Gastrocnemius medialis (tissue), 4 donors: ENCODE measurements around the gene PLEKHH2. TPM values are rescaled to one million over a fixed set of nuclear protein-coding genes. Genes with fewer than 3 reads are reported as not detected.

Experiments
- ATAC-seq, 2 donors: fragments of 150-250 bp; one replicate each; pipeline ENCODE4 v1.9.1; 2016
- DNase-seq, 2 donors: peaks; one replicate each; pipeline ENCODE4 v3.0.0-alpha.2; 2019
- H3K27ac ChIP-seq, 4 donors: fragments of 200-600 bp; sonication (generic); 1 replicate in 1 of 4; 2 replicates in 3 of 4; pipeline ENCODE4 v1.5.1; 2016 to 2018; ENCODE audit warnings: mild to moderate bottlenecking in 2 of 4, moderate library complexity in 1 of 4
- H3K27me3 ChIP-seq, 3 donors: fragments of 200-600 bp; sonication (generic) in 2 of 3; 1 replicate in 1 of 3; 2 replicates in 2 of 3; pipeline versions ENCODE4 v1.5.1 to v1.6.0; 2016 to 2019; ENCODE audit warnings: mild to moderate bottlenecking in 1 of 3, moderate library complexity in 1 of 3
- H3K36me3 ChIP-seq, 2 donors: fragments of 200-600 bp; sonication (generic) in 1 of 2; one replicate each; pipeline ENCODE4 v1.5.1; 2017 to 2018
- H3K4me1 ChIP-seq, 2 donors: fragments of 200-600 bp; sonication (generic) in 1 of 2; one replicate each; pipeline ENCODE4 v1.5.1; 2016 to 2017; ENCODE audit warnings: mild to moderate bottlenecking in 2 of 2
- H3K4me3 ChIP-seq, 4 donors: fragments of 200-600 bp; sonication (generic) in 3 of 4; 1 replicate in 1 of 4; 2 replicates in 3 of 4; pipeline ENCODE4 v1.5.1; 2016 to 2019; ENCODE audit warnings: mild to moderate bottlenecking in 2 of 4
- H3K9me3 ChIP-seq, 3 donors: fragments of 200-600 bp; sonication (generic) in 2 of 3; 1 replicate in 1 of 3; 2 replicates in 2 of 3; pipeline ENCODE4 v1.5.1; 2016 to 2019
- POLR2A ChIP-seq, 2 donors: fragments of 450-650 bp; IDR thresholded peaks; one replicate each; pipeline ENCODE4 v1.6.1; 2017; ENCODE audit warnings: antibody characterized with exemption in 2 of 2, mild to moderate bottlenecking in 2 of 2, moderate library complexity in 2 of 2
- in situ Hi-C, 4 donors: fragments of 200-750 bp; cut with MboI; loops; one replicate each; pipeline versions ENCODE4 v1.15.0 to v1.8.0; 2017; ENCODE audit warnings: low sequenced_read_pairs in 4 of 4
- intact Hi-C: fragments of 100-400 bp; cut with DNase I; formaldehyde crosslinking; loops from one replicate; pipeline ENCODE4 v1.15.1; 2023; ENCODE audit warnings: low total_unique reads
- total RNA-seq, 4 donors: library from RNA; depleted of rRNA; stranded (reverse); fragments of >200 nt; gene quantifications; one replicate each; pipeline versions ENCODE4 v1.1.0 to v1.2.3, GENCODE V29; 2016
- TF ChIP-seq, protein P1 (sequence below), 5 experiments: fragments of 450-650 bp in 3 of 5; fragments of 200-600 bp in 2 of 5; sonication (generic) in 2 of 5; IDR thresholded peaks in 4 of 5; conservative IDR thresholded peaks in 1 of 5; 1 replicate in 4 of 5; 2 replicates in 1 of 5; pipeline ENCODE4 v1.5.1; 2016 to 2019; ENCODE audit warnings: antibody characterized with exemption in 5 of 5, mild to moderate bottlenecking in 3 of 5, moderate library complexity in 3 of 5

The PLEKHH2 gene
- total RNA-seq, 4 donors from 2014 or later = 1.4 to 4.9 (median 3.4) TPM

DNA sequence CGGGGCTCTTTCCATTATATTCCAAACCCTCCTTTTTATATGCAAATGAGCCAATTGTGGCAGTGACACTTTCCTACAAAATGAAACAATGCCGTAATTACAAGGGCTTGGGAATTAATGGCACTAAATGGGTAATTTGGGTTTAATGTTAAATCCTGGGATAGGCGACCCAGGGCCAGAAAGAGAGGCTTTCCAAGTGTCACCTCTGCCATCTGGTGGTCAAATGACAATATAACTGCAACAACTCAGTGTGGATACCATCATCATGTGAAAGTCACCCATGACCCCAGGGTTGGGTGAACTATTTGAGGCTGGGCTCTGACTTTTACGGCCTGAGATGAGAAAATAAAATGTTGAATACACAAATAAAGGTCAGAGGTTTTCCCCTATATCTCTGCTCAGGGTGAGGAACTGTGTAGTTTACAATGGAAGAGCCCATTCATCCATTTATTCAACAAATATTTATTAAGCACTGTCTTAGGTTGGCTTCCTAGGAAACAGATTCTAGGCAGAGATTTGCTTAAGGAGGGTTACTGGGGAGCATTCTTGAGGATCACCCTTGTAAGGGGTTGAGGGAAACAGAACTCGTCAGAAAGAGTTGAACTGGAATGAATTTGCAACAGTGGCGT lies 27.7 kb upstream of the PLEKHH2 start:
- ATAC-seq = peak; percentile 70 to 73
- TF ChIP-seq, protein P1, sequence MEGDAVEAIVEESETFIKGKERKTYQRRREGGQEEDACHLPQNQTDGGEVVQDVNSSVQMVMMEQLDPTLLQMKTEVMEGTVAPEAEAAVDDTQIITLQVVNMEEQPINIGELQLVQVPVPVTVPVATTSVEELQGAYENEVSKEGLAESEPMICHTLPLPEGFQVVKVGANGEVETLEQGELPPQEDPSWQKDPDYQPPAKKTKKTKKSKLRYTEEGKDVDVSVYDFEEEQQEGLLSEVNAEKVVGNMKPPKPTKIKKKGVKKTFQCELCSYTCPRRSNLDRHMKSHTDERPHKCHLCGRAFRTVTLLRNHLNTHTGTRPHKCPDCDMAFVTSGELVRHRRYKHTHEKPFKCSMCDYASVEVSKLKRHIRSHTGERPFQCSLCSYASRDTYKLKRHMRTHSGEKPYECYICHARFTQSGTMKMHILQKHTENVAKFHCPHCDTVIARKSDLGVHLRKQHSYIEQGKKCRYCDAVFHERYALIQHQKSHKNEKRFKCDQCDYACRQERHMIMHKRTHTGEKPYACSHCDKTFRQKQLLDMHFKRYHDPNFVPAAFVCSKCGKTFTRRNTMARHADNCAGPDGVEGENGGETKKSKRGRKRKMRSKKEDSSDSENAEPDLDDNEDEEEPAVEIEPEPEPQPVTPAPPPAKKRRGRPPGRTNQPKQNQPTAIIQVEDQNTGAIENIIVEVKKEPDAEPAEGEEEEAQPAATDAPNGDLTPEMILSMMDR (IDR thresholded peaks at IDR 0.05 in 4 of 5, conservative IDR thresholded peaks at IDR 0.05 in 1 of 5) = peak; percentile 21 to 72 (median 46)
- no peak for TF ChIP-seq POLR2A (IDR thresholded peaks at IDR 0.05)
- in situ Hi-C loops = no loop called here

DNA sequence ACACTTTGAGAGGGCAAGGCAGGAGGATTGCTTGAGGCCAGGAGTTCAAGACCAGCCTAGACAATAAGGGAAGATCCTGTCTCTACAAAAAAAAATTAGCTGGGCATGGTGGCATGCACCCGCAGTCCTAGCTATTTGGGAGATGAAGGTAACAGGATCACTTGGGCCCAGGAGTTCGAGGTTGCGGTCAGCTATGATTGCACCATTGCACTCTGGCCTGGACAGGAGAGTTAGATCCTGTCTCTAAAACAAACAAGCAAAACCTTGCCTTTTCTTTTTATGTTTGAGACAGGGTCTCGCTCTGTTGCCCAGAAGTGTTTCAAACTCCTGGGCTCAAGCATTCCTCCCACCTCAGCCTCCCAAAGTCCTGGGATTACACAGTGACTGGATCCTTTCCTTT lies 26.7 kb upstream of the PLEKHH2 start:
- TF ChIP-seq POLR2A (IDR thresholded peaks at IDR 0.05) = no peak
- TF ChIP-seq, protein P1 (IDR thresholded peaks at IDR 0.05 in 4 of 5, conservative IDR thresholded peaks at IDR 0.05 in 1 of 5) = no peak
- H3K4me1 ChIP-seq = no peaks in the 10 kb centered on the region
- no peaks in the 10 kb centered on the region for H3K27me3 ChIP-seq
- H3K27ac ChIP-seq = no peak overlapping the region
- H3K36me3 ChIP-seq = no peaks in the 10 kb centered on the region
- H3K4me3 ChIP-seq = no peak overlapping the region
- no peak for DNase-seq
- in situ Hi-C loops = no loop called here
- no peak for ATAC-seq
- no peaks in the 10 kb centered on the region for H3K9me3 ChIP-seq
- intact Hi-C loops = loop anchor here (1.0 kb wide), 1 partner anchor 783 kb away; no protein-coding TSS in a partner anchor

More for the DNA sequence above, 27.7 kb upstream of the PLEKHH2 start:
- no peaks in the 10 kb centered on the region for H3K9me3 ChIP-seq
- intact Hi-C loops = no loop called here
- DNase-seq = no peak
- H3K36me3 ChIP-seq = no peaks in the 10 kb centered on the region
- no peaks in the 10 kb centered on the region for H3K4me1 ChIP-seq
- H3K27ac ChIP-seq = no peak overlapping the region
- H3K27me3 ChIP-seq = no peaks in the 10 kb centered on the region
- no peak overlapping the region for H3K4me3 ChIP-seq

DNA sequence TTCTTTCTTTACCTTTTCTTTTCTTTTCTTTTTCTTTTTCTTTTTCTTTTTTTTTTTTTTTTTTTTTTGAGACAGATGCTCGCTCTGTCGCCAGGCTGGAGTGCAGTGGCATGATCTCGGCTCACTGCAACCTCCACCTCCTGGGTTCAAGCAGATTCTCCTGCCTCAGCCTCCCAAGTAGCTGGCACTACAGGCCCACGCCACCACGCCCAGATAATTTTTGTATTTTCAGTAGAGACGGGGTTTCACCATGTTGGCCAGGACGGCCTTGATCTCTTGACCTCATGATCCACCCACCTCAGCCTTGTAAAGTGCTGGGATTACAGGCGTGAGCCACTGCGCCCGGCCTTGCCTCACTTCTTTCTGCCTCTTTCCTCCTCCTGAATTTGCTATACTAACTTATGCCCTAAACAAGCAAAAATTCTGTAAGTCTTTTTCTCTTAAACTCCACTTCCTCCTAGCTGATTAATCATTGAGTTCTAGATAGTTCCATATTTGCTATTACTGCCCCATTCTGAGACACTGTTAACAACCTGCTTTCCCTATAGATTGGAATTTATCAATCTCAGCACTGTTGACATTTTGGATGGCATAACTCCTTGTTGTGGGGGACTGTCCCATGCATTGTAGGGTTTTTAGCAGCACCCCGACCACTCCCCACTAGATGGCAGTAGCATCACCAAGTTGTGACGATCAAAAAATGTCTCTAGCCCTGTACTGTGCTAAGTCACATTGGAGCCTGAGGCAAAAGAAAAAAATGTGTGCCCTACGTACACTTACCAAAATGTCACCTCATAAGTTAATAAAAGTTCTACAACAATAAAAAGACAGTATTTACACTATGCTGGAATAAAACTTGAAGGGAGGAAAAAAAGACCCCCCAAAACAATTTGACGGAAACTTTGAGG lies 24.8 kb upstream of the PLEKHH2 start:
- H3K27ac ChIP-seq = no peak overlapping the region
- intact Hi-C loops = no loop called here
- TF ChIP-seq, protein P1 (IDR thresholded peaks at IDR 0.05 in 4 of 5, conservative IDR thresholded peaks at IDR 0.05 in 1 of 5) = peak; percentile 32 to 75 (median 54)
- TF ChIP-seq POLR2A (IDR thresholded peaks at IDR 0.05) = no peak
- in situ Hi-C loops = no loop called here
- no peaks in the 10 kb centered on the region for H3K4me1 ChIP-seq
- H3K27me3 ChIP-seq = no peaks in the 10 kb centered on the region
- no peaks in the 10 kb centered on the region for H3K36me3 ChIP-seq
- peak; percentile 93 to 94 for ATAC-seq
- H3K9me3 ChIP-seq = no peaks in the 10 kb centered on the region
- no peak overlapping the region for H3K4me3 ChIP-seq
- peak; percentile 19 to 52 for DNase-seq

DNA sequence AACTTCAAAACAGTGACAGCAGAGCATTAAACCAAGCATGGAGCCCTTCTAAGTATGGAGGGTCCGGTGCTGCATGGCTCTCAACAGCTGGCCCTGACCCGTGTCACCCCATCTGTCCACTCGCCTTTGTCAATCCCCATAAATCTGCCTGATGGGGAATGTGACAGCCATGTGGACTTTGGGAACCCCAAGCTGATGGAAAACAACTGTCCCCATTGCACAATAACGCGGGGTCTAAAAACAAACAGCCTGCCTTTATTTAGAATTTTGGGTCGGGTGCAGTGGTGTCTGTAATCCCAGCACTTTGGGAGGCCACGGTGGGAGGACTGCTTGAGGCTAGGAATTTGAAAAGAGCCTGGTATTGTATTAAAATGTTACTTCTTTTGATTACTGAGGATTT lies 24.1 kb upstream of the PLEKHH2 start:
- DNase-seq = no peak
- in situ Hi-C loops = no loop called here
- TF ChIP-seq POLR2A (IDR thresholded peaks at IDR 0.05) = no peak
- TF ChIP-seq, protein P1 (IDR thresholded peaks at IDR 0.05 in 4 of 5, conservative IDR thresholded peaks at IDR 0.05 in 1 of 5) = no peak
- ATAC-seq = no peak
- no peak overlapping the region for H3K4me3 ChIP-seq
- no peaks in the 10 kb centered on the region for H3K4me1 ChIP-seq
- intact Hi-C loops = no loop called here
- no peaks in the 10 kb centered on the region for H3K36me3 ChIP-seq
- no peak overlapping the region for H3K27ac ChIP-seq
- H3K27me3 ChIP-seq = no peaks in the 10 kb centered on the region
- H3K9me3 ChIP-seq = no peaks in the 10 kb centered on the region
